HG02588 (cell line): ENCODE data around the gene LYRM1.
"Not testable (repeated sequence)": the region's sequence is repeated elsewhere in the genome, so short reads cannot be mapped to it uniquely, and the experiment has no call there.

ENCODE experiments used
- ATAC-seq: cut with Tn5 transposase; IDR thresholded peaks from one replicate; pipeline ENCODE4 v1.9.1; 2021; ENCODE audit warnings: mild to moderate bottlenecking, moderate library complexity; ENCODE audit not compliant: unreplicated experiment

Gene LYRM1

GRCh38 chr16:20971401-20971800 is 70.8 kb downstream of the LYRM1 start:
- no peak for ATAC-seq

- not testable (repeated sequence) for ATAC-seq
These were observed 72.6 kb downstream of the LYRM1 start for GRCh38 chr16:20973201-20973600.
